ENCODE results near the gene PHC3.

- TF ChIP-seq POLR2AphosphoS5 (IDR thresholded peaks at IDR 0.05; ENCODE audit: low read depth, low read length) (no peak), SIN3A (IDR thresholded peaks at IDR 0.05; ENCODE audit: borderline replicate concordance, insufficient read depth, low read length) (no peak), REST (IDR thresholded peaks at IDR 0.05; ENCODE audit: insufficient read depth in 1 of 2, low read depth in 2 of 2, low read length in 2 of 2) (no peak)
Observed at GRCh38 chr3:170155604-170156003, 25.9 kb downstream of the PHC3 start.
